ENCODE data around the gene ADGB. TPM values are rescaled to one million over a fixed set of nuclear protein-coding genes. Genes with fewer than 3 reads are reported as not detected.

ADGB gene
- polyA plus RNA-seq, 2 of the 4 experiments (the other 2 are of a cell fraction), result not detected

DNA sequence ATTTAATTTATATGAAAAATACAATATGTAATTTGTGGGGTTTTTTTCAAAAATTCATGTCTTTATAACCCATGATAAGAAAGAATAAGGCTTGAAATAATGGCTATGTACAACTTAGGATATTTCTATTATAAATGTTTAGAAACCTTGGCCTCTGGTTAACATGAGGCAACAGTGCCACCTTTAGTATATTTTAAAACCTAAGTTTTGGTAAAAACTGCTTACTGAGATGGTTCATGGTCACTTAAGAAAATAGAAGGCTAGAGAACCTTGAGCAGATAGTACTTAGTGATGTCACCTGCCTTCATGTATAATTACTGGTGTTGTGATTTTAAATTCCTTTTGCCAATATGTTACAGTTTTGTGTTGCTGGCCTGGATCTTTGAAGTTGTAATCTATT, 176.4 kb downstream of the ADGB start:
- ChIA-PET POLR2A (no interaction called here), CTCF (no interaction called here)
- H3K4me2 ChIP-seq, result no peak overlapping the region
- H3K4me1 ChIP-seq, result no peaks in the 10 kb centered on the region
- H3K9me3 ChIP-seq, result no peaks in the 10 kb centered on the region
- no peak overlapping the region for H3K4me3 ChIP-seq
- no peak for FAIRE-seq
- H3K27ac ChIP-seq, result no peak overlapping the region
- TF ChIP-seq RAD21 (conservative IDR thresholded peaks at IDR 0.05 in 1 of 2, IDR thresholded peaks at IDR 0.05 in 1 of 2) (peak in 1 of 2 experiments; percentile 26; a peak in 2 of 5 replicates), JUNB (IDR thresholded peaks at IDR 0.05) (no peak)
- ATAC-seq, result no peak
- no peak for DNase-seq (ENCODE audit: low read depth in 1 of 2, low spot score in 1 of 2)

DNA sequence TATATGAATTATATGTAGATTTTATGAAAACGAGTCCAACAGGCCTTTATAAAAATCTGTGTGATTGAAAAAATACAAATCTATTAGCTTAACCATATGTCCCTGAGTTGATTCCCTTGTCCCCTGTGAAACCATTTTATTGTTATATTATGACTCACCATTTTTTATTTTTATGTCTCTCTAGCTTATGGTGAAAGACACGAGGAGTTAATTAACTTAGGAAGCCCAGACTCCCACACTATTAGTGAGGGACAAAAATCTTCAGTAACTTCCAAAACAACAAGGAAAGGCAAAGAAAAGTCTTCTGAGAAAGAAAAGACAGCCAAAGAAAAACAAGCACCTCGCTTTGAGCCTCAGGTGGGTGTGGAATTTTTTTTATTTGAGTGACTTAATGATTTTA, 183.1 kb downstream of the ADGB start:
- no peak for FAIRE-seq
- no peak overlapping the region for H3K4me3 ChIP-seq
- H3K4me2 ChIP-seq, result no peak overlapping the region
- TF ChIP-seq, protein P1, sequence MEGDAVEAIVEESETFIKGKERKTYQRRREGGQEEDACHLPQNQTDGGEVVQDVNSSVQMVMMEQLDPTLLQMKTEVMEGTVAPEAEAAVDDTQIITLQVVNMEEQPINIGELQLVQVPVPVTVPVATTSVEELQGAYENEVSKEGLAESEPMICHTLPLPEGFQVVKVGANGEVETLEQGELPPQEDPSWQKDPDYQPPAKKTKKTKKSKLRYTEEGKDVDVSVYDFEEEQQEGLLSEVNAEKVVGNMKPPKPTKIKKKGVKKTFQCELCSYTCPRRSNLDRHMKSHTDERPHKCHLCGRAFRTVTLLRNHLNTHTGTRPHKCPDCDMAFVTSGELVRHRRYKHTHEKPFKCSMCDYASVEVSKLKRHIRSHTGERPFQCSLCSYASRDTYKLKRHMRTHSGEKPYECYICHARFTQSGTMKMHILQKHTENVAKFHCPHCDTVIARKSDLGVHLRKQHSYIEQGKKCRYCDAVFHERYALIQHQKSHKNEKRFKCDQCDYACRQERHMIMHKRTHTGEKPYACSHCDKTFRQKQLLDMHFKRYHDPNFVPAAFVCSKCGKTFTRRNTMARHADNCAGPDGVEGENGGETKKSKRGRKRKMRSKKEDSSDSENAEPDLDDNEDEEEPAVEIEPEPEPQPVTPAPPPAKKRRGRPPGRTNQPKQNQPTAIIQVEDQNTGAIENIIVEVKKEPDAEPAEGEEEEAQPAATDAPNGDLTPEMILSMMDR (IDR thresholded peaks at IDR 0.05), result no peak
- TF ChIP-seq MAFK (IDR thresholded peaks at IDR 0.05; ENCODE audit: partially characterized antibody) (no peak), POLR2A (IDR thresholded peaks at IDR 0.05; ENCODE audit: low read length) (no peak), HDAC2 (IDR thresholded peaks at IDR 0.05) (no peak), RFX5 (IDR thresholded peaks at IDR 0.05) (no peak)
- POLR2A ChIA-PET, result no interaction called here
- no peak for ATAC-seq
- H3K27ac ChIP-seq, result no peak overlapping the region
- DNase-seq (ENCODE audit: low read depth in 1 of 2, low spot score in 1 of 2), result no peak
- no peaks in the 10 kb centered on the region for H3K9me3 ChIP-seq
- WGBS (ENCODE audit: missing lambda C conversion rate), result 14% methylated on average over 3 of the region's 3 CpGs
- H3K4me1 ChIP-seq, result no peaks in the 10 kb centered on the region
- CTCF ChIA-PET, result interaction anchor here (1.2 kb wide), 1 partner anchor 21 kb away, joined by 3 read pairs; no protein-coding TSS in a partner anchor

DNA sequence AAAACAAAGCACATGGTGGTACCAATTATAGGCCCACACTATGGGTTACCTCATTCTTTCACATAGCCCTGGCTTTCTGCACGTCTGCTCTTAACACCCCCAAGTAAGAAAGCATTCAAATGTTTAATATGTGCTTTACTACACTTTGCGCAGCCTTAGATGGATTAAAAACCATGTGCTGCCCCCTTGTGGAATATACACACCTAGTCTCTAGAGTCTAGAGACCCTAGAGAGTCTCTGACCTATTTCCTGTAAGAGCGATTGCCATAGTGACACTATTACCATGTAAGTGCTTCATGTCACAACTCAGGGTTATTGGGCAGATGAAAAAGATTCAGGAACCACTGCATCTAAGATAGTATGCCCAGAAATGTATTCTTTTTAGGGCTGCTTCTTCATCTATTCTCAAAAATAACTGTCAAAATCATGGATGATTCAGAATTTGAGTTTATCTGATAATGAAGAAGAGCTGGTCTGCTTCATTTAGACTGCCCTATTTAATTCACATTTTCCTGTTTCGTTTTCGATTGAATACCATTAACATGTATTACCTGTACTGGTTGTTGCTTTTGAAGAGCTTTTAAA, 186.3 kb downstream of the ADGB start:
- CTCF ChIA-PET, result interaction anchor here (0.7 to 1.0 kb wide), 3 partner anchors 11 to 821 kb away, joined by 3 read pairs; partner anchors contain the start of gene SHPRH
- DNase-seq (ENCODE audit: low read depth in 1 of 2, low spot score in 1 of 2), result peak; percentile 3 to 42
- FAIRE-seq, result no peak
- no peaks in the 10 kb centered on the region for H3K9me3 ChIP-seq
- WGBS (ENCODE audit: missing lambda C conversion rate), result 15% methylated on average over 5 of the region's 5 CpGs
- no peaks in the 10 kb centered on the region for H3K4me1 ChIP-seq
- no peak overlapping the region for H3K4me2 ChIP-seq
- POLR2A ChIA-PET, result no interaction called here
- TF ChIP-seq, protein P2, sequence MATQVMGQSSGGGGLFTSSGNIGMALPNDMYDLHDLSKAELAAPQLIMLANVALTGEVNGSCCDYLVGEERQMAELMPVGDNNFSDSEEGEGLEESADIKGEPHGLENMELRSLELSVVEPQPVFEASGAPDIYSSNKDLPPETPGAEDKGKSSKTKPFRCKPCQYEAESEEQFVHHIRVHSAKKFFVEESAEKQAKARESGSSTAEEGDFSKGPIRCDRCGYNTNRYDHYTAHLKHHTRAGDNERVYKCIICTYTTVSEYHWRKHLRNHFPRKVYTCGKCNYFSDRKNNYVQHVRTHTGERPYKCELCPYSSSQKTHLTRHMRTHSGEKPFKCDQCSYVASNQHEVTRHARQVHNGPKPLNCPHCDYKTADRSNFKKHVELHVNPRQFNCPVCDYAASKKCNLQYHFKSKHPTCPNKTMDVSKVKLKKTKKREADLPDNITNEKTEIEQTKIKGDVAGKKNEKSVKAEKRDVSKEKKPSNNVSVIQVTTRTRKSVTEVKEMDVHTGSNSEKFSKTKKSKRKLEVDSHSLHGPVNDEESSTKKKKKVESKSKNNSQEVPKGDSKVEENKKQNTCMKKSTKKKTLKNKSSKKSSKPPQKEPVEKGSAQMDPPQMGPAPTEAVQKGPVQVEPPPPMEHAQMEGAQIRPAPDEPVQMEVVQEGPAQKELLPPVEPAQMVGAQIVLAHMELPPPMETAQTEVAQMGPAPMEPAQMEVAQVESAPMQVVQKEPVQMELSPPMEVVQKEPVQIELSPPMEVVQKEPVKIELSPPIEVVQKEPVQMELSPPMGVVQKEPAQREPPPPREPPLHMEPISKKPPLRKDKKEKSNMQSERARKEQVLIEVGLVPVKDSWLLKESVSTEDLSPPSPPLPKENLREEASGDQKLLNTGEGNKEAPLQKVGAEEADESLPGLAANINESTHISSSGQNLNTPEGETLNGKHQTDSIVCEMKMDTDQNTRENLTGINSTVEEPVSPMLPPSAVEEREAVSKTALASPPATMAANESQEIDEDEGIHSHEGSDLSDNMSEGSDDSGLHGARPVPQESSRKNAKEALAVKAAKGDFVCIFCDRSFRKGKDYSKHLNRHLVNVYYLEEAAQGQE (IDR thresholded peaks at IDR 0.05), result no peak
- TF ChIP-seq POLR2AphosphoS2 (conservative IDR thresholded peaks at IDR 0.05; ENCODE audit: low read length), result no peak
- TF ChIP-seq CBX2 (IDR thresholded peaks at IDR 0.05; ENCODE audit: borderline replicate concordance, low read depth), result no peak
- TF ChIP-seq, protein P3, sequence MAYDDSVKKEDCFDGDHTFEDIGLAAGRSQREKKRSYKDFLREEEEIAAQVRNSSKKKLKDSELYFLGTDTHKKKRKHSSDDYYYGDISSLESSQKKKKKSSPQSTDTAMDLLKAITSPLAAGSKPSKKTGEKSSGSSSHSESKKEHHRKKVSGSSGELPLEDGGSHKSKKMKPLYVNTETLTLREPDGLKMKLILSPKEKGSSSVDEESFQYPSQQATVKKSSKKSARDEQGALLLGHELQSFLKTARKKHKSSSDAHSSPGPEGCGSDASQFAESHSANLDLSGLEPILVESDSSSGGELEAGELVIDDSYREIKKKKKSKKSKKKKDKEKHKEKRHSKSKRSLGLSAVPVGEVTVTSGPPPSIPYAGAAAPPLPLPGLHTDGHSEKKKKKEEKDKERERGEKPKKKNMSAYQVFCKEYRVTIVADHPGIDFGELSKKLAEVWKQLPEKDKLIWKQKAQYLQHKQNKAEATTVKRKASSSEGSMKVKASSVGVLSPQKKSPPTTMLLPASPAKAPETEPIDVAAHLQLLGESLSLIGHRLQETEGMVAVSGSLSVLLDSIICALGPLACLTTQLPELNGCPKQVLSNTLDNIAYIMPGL (CRISPR knock-in tag; IDR thresholded peaks at IDR 0.05; ENCODE audit: borderline replicate concordance), result no peak
- no peak for TF ChIP-seq TP53 (CRISPR knock-in tag; IDR thresholded peaks at IDR 0.05)
- TF ChIP-seq SREBF2 (IDR thresholded peaks at IDR 0.05), result no peak
- no peak for TF ChIP-seq HEYL (CRISPR knock-in tag; IDR thresholded peaks at IDR 0.05)
- peak in 1 of 2 experiments; percentile 13; a peak in 1 of 5 replicates for TF ChIP-seq RAD21 (conservative IDR thresholded peaks at IDR 0.05 in 1 of 2, IDR thresholded peaks at IDR 0.05 in 1 of 2)
- TF ChIP-seq, protein P4, sequence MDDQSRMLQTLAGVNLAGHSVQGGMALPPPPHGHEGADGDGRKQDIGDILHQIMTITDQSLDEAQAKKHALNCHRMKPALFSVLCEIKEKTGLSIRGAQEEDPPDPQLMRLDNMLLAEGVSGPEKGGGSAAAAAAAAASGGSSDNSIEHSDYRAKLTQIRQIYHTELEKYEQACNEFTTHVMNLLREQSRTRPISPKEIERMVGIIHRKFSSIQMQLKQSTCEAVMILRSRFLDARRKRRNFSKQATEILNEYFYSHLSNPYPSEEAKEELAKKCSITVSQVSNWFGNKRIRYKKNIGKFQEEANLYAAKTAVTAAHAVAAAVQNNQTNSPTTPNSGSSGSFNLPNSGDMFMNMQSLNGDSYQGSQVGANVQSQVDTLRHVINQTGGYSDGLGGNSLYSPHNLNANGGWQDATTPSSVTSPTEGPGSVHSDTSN (IDR thresholded peaks at IDR 0.05), result no peak
- TF ChIP-seq, protein P1 (IDR thresholded peaks at IDR 0.05), result peak; percentile 45
- no peak for TF ChIP-seq POLR2A (IDR thresholded peaks at IDR 0.05; ENCODE audit: low read length)
- TF ChIP-seq SMC3 (IDR thresholded peaks at IDR 0.05), result peak; percentile 25; the same call in 1 of the 3 replicates
- TF ChIP-seq, protein P5, sequence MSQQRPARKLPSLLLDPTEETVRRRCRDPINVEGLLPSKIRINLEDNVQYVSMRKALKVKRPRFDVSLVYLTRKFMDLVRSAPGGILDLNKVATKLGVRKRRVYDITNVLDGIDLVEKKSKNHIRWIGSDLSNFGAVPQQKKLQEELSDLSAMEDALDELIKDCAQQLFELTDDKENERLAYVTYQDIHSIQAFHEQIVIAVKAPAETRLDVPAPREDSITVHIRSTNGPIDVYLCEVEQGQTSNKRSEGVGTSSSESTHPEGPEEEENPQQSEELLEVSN (IDR thresholded peaks at IDR 0.05; ENCODE audit: borderline replicate concordance, low read depth), result no peak
- TF ChIP-seq ZNF302 (CRISPR knock-in tag; IDR thresholded peaks at IDR 0.05), result no peak
- TF ChIP-seq, protein P6, sequence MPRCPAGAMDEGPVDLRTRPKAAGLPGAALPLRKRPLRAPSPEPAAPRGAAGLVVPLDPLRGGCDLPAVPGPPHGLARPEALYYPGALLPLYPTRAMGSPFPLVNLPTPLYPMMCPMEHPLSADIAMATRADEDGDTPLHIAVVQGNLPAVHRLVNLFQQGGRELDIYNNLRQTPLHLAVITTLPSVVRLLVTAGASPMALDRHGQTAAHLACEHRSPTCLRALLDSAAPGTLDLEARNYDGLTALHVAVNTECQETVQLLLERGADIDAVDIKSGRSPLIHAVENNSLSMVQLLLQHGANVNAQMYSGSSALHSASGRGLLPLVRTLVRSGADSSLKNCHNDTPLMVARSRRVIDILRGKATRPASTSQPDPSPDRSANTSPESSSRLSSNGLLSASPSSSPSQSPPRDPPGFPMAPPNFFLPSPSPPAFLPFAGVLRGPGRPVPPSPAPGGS (IDR thresholded peaks at IDR 0.05), result no peak
- no peak overlapping the region for H3K4me3 ChIP-seq
- peak; percentile 93 to 95 for ATAC-seq
- no peak overlapping the region for H3K27ac ChIP-seq

Measured in A549 (cell line).